Measurements from ENCODE around the gene HIVEP2. TPM values are rescaled to one million over a fixed set of nuclear protein-coding genes. Genes with fewer than 3 reads are reported as not detected.

The HIVEP2 gene
- total RNA-seq, 1 donor from 2014 or later, result 24.6 TPM

DNA sequence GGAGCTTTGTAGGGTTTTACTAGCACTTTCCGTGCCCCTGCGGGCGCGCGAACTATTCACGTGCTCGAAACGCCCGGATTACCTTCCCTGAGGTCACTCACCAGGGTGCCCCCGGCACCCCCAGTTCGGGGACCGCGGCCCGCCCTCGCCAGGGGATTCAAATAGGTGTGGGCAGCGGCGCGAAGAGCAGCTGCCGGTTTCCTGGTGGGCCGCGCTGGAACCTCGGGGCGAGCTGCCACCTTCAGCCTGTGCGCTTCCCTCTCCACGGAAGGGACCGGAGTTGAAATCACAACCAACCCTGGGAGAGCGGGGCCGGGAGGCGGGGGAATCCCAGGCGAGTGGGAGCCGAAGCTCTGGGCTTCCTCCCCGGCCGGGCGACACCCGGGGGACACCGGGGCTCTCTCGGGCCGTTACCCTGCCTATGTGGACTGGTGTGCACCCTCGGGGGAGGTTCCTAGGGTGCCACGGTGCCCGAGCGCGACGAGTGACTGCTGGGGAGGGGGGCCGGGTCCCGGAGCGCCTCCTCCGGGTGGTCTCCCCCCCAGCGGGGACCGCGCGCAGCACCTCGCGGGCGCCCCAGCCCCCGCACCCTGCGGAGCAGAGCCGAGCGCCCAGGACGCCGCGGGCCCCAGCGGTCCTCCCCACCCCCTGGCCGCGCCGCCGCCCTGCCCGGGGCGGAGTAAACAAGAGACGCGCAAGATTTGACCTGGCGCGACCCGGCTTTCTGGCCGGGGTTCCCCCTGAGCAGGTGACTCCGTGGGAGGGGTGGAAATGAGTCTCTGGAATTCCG, 2.1 kb upstream of the HIVEP2 start:
- peak; percentile 73 for DNase-seq (ENCODE audit: low read depth)
- no peaks in the 10 kb centered on the region for H3K36me3 ChIP-seq (ENCODE audit: control insufficient read depth, insufficient read depth, low read length)
- no peaks in the 10 kb centered on the region for H3K27me3 ChIP-seq (ENCODE audit: control insufficient read depth, insufficient read depth, low read length)
- H3K4me3 ChIP-seq (ENCODE audit: low read depth, low read length), result peak overlapping the region; percentile 78
- TF ChIP-seq, protein P1, sequence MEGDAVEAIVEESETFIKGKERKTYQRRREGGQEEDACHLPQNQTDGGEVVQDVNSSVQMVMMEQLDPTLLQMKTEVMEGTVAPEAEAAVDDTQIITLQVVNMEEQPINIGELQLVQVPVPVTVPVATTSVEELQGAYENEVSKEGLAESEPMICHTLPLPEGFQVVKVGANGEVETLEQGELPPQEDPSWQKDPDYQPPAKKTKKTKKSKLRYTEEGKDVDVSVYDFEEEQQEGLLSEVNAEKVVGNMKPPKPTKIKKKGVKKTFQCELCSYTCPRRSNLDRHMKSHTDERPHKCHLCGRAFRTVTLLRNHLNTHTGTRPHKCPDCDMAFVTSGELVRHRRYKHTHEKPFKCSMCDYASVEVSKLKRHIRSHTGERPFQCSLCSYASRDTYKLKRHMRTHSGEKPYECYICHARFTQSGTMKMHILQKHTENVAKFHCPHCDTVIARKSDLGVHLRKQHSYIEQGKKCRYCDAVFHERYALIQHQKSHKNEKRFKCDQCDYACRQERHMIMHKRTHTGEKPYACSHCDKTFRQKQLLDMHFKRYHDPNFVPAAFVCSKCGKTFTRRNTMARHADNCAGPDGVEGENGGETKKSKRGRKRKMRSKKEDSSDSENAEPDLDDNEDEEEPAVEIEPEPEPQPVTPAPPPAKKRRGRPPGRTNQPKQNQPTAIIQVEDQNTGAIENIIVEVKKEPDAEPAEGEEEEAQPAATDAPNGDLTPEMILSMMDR (IDR thresholded peaks at IDR 0.05; ENCODE audit: insufficient read depth, low read length, poor library complexity, severe bottlenecking), result no peak

GRCh38 chr6:142946181-142946923, 1.4 kb upstream of the HIVEP2 start:
- TF ChIP-seq, protein P1 (IDR thresholded peaks at IDR 0.05; ENCODE audit: insufficient read depth, low read length, poor library complexity, severe bottlenecking), result no peak

GRCh38 chr6:142945446-142946180, 637 bp upstream of the HIVEP2 start:
- Histone ChIP-seq H3K27me3 (ENCODE audit: control insufficient read depth, insufficient read depth, low read length) (no peaks in the 10 kb centered on the region), H3K4me3 (ENCODE audit: low read depth, low read length) (peak overlapping the region; percentile 78), H3K36me3 (ENCODE audit: control insufficient read depth, insufficient read depth, low read length) (no peaks in the 10 kb centered on the region)
- TF ChIP-seq, protein P1 (IDR thresholded peaks at IDR 0.05; ENCODE audit: insufficient read depth, low read length, poor library complexity, severe bottlenecking), result no peak
- no peak for DNase-seq (ENCODE audit: low read depth)

More at GRCh38 chr6:142946181-142946923, 1.4 kb upstream of the HIVEP2 start:
- H3K27me3 ChIP-seq (ENCODE audit: control insufficient read depth, insufficient read depth, low read length), result no peaks in the 10 kb centered on the region
- no peaks in the 10 kb centered on the region for H3K36me3 ChIP-seq (ENCODE audit: control insufficient read depth, insufficient read depth, low read length)
- DNase-seq (ENCODE audit: low read depth), result peak; percentile 85
- peak overlapping the region; percentile 78 for H3K4me3 ChIP-seq (ENCODE audit: low read depth, low read length)

DNA sequence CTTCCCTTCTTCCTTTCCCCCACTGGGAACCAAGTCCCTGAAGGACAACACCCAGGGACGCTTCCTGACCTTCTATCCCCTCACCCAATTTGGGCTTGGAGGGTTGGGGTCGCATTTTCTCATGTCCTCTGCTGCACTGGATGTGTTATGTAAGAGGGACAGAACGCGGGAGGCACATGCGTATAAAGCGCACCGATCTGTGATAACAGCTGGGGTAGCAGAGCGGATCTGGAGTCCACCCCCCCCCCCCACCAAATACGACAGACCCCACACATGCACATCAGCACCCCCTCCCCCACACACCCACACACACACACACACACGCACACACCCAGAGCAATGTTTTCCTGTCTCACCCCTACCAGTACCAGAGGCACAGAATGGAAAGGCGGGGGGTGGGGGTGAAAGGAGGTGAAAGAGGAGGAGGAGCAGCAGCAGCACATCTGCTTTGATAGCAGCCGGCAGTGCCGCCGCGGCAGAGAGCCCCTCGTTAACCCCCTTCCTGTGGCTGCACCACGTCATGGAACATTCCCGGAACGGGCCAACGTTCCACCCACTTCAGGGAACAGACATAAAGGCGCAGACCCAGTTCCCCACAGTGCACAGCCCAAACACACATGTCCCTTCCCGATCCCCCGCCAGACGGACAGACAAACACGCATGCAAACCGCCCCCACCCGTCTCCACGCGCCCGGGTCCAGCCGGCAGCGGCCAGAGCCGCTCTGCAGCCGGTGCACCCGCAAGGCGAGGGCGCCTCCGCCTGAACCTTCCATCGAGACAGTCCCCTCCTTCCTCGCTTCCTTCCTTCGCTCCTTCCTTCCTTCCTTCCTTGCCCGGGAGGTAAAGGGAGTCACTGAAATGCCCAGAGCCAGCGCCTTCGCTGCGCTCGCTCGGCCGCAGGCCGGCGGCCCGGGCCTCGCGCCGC, 590 bp downstream of the HIVEP2 start:
- DNase-seq (ENCODE audit: low read depth), result peak; percentile 61
- H3K36me3 ChIP-seq (ENCODE audit: control insufficient read depth, insufficient read depth, low read length), result no peaks in the 10 kb centered on the region
- no peaks in the 10 kb centered on the region for H3K27me3 ChIP-seq (ENCODE audit: control insufficient read depth, insufficient read depth, low read length)
- TF ChIP-seq, protein P1 (IDR thresholded peaks at IDR 0.05; ENCODE audit: insufficient read depth, low read length, poor library complexity, severe bottlenecking), result no peak
- H3K4me3 ChIP-seq (ENCODE audit: low read depth, low read length), result peak overlapping the region; percentile 78

DNA sequence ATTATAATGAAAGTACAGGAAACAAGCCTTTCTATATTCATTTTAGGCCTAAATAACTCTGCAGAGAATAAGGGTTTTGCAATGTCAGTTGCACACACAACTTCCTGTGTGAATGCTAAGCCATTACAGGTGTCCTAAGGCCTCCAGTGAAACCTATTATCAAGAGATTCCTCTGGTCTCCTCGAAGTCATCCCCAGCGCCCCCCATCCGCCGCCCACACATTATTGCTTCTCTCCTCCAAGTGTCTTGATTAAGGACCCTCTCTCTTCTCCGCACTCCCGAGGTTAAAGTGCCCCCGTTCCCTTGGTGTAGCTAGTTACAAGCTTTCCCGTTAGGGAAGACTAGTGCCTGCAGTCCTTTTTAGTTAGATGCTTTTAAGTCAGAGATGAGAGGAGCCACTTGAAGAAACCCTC, 1.3 kb downstream of the HIVEP2 start:
- H3K4me3 ChIP-seq (ENCODE audit: low read depth, low read length), result peak overlapping the region; percentile 78
- TF ChIP-seq, protein P1 (IDR thresholded peaks at IDR 0.05; ENCODE audit: insufficient read depth, low read length, poor library complexity, severe bottlenecking), result no peak

More for the DNA sequence above, 1.3 kb downstream of the HIVEP2 start:
- H3K27me3 ChIP-seq (ENCODE audit: control insufficient read depth, insufficient read depth, low read length), result no peaks in the 10 kb centered on the region
- H3K36me3 ChIP-seq (ENCODE audit: control insufficient read depth, insufficient read depth, low read length), result no peaks in the 10 kb centered on the region
- no peak for DNase-seq (ENCODE audit: low read depth)
